Measurements from ENCODE around the gene ATXN7L3. TPM values are rescaled to one million over a fixed set of nuclear protein-coding genes. Genes with fewer than 3 reads are reported as not detected.
"Not testable (repeated sequence)": the region's sequence is repeated elsewhere in the genome, so short reads cannot be mapped to it uniquely, and the experiment has no call there.

Gene ATXN7L3
- total RNA-seq, 1 experiment from 2014 or later, result 86.7 TPM

DNA sequence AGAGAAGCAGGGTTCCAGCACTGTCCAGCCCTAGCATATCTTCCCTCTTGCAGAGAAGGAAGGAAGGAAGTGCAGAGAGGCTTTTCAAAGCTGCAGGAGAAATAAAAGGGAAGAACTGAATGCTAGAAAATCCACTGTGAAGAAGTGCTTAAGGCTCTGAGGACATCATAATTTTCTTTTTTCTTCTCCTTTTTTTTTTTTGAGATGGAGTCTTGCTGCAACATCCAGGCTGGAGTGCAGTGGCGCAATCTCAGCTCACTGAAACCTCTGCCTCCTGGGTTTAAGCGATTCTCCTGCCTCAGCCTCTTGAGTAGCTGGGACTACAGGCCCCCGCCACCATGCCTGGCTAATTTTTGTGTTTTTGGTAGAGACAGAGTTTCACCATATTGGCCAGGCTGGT lies 50.6 kb downstream of the ATXN7L3 start:
- Histone ChIP-seq H3K4me1 (ENCODE audit: control insufficient read depth in 1 of 2, insufficient read depth in 2 of 2, low read length in 2 of 2) (peaks cover 4 to 17% of the 10 kb centered on the region in 2 experiments; a peak in 3 of 4 replicates), H3K79me2 (ENCODE audit: insufficient read depth, low read length) (peaks cover 45% of the 10 kb centered on the region), H3K36me3 (ENCODE audit: control insufficient read depth in 1 of 2, insufficient read depth in 2 of 2, low read length in 2 of 2) (peaks cover 7 to 37% of the 10 kb centered on the region in 2 experiments)
- H3K9ac ChIP-seq (ENCODE audit: low read length); ATAC-seq; BruUV-seq (replicated peaks); H3K27me3 ChIP-seq (ENCODE audit: insufficient read depth, low read length); H4K20me1 ChIP-seq (ENCODE audit: insufficient read depth); CTCF ChIA-PET; H2AFZ ChIP-seq (ENCODE audit: low read depth, low read length, poor library complexity, severe bottlenecking); H3K27ac ChIP-seq (ENCODE audit: low read depth, low read length); DNase-seq (ENCODE audit: low read depth, low spot score); H3K9me3 ChIP-seq (ENCODE audit: control insufficient read depth in 1 of 2, insufficient read depth in 1 of 2, low read depth in 1 of 2, low read length in 2 of 2); H3K4me3 ChIP-seq (replicated peaks in 1 of 2; ENCODE audit: low read depth in 1 of 2, low read length in 2 of 2); H3K4me2 ChIP-seq (ENCODE audit: low read length); POLR2A ChIA-PET; intact Hi-C loops (cut with micrococcal nuclease); H3K9me2 ChIP-seq (ENCODE audit: insufficient read depth): not testable (repeated sequence)
- RAD21 ChIA-PET (ENCODE audit: low non-redundant PET in 1 of 2, low total read pairs in 2 of 2, uncharacterized antibody in 2 of 2, unreplicated experiment in 2 of 2), result interaction anchor here in 1 of 2 experiments (0.7 kb wide), 1 partner anchor 35 kb away, joined by 3 read pairs; no protein-coding TSS in a partner anchor

DNA sequence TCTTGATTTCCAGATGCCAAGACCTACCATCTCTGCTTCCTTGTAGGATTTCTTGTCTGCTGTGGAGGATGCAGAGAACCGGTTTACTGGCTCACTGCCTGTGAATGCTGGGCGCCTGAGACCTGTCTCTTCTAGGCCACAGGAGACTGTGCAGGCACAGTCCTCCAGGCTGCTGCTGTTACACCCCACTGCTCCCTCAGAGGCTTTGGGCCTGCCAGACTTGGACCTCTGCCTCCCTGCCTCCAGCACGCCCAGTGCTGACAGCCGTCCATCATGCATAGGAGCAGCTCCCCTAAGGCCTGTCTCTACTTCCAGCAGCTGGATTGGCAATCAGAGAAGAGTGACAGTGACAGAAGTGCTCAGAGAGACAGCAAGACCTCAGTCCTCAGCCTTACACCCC lies 51.9 kb downstream of the ATXN7L3 start:
- BruUV-seq (replicated peaks), result no TSS peak
- TF ChIP-seq FOSL1 (IDR thresholded peaks at IDR 0.05; ENCODE audit: low read depth), result no peak
- TF ChIP-seq POLR2A (IDR thresholded peaks at IDR 0.05; ENCODE audit: borderline replicate concordance, extremely low read depth, insufficient read depth, insufficient read length), result no peak
- H3K9ac ChIP-seq (ENCODE audit: low read length), result no peak overlapping the region
- H3K4me3 ChIP-seq (replicated peaks in 1 of 2; ENCODE audit: low read depth in 1 of 2, low read length in 2 of 2), result no peak overlapping the region
- no peaks in the 10 kb centered on the region for H3K9me3 ChIP-seq (ENCODE audit: control insufficient read depth in 1 of 2, insufficient read depth in 1 of 2, low read depth in 1 of 2, low read length in 2 of 2)
- H3K4me1 ChIP-seq (ENCODE audit: control insufficient read depth in 1 of 2, insufficient read depth in 2 of 2, low read length in 2 of 2), result peaks cover 7 to 28% of the 10 kb centered on the region in 2 experiments; a peak in 3 of 4 replicates
- H4K20me1 ChIP-seq (ENCODE audit: insufficient read depth), result no peaks in the 10 kb centered on the region
- no peaks in the 10 kb centered on the region for H3K9me2 ChIP-seq (ENCODE audit: insufficient read depth)
- DNase-seq (ENCODE audit: low read depth, low spot score) (no peak), ATAC-seq (no peak)
- intact Hi-C loops (cut with micrococcal nuclease), result no loop called here
- peaks cover 7 to 35% of the 10 kb centered on the region in 2 experiments for H3K36me3 ChIP-seq (ENCODE audit: control insufficient read depth in 1 of 2, insufficient read depth in 2 of 2, low read length in 2 of 2)
- H3K79me2 ChIP-seq (ENCODE audit: insufficient read depth, low read length), result peaks cover 49% of the 10 kb centered on the region
- no peak overlapping the region for H2AFZ ChIP-seq (ENCODE audit: low read depth, low read length, poor library complexity, severe bottlenecking)
- H3K27me3 ChIP-seq (ENCODE audit: insufficient read depth, low read length), result no peaks in the 10 kb centered on the region
- RAD21 ChIA-PET (ENCODE audit: low non-redundant PET in 1 of 2, low total read pairs in 2 of 2, uncharacterized antibody in 2 of 2, unreplicated experiment in 2 of 2), result no interaction called here
- CTCF ChIA-PET, result no interaction called here
- H3K27ac ChIP-seq (ENCODE audit: low read depth, low read length), result no peak overlapping the region
- POLR2A ChIA-PET, result no interaction called here
- H3K4me2 ChIP-seq (ENCODE audit: low read length), result no peak overlapping the region
